SH-SY5Y (cell line): ENCODE data around the gene NOL9.

Experiments used
- GATA2 ChIP-seq: IDR thresholded peaks from 2 replicates; pipeline ENCODE4 v1.6.1; 2011; ENCODE audit warnings: mild to moderate bottlenecking, low read depth, low read length
- GATA3 ChIP-seq: IDR thresholded peaks from 2 replicates; pipeline ENCODE4 v1.6.1; 2011; ENCODE audit warnings: low read depth, mild to moderate bottlenecking, low read length, moderate library complexity

GRCh38 chr1:6511561-6512244 is 42.6 kb downstream of the NOL9 start:
- TF ChIP-seq GATA2 (no peak), GATA3 (no peak)
